A673 (cell line): ENCODE data around the gene TM9SF2. TPM values are rescaled to one million over a fixed set of nuclear protein-coding genes. Genes with fewer than 3 reads are reported as not detected.
A peak's percentile ranks its signal among the peaks of the same experiment; 100 is the strongest.

Source experiments
- BruUV-seq: library from RNA; stranded (reverse); fragments of 400-500 nt; replicated peaks from 2 replicates; lab custom pipeline; 2021; lab: Mats Ljungman, UMichigan
- CTCF ChIA-PET: fragments of 300-600 bp; sonication (Branson Sonifier 250); formaldehyde crosslinking; loops from one replicate; lab custom pipeline; 2022; ENCODE audit warnings: antibody characterized with exemption; lab: Charles Lee
- POLR2A ChIA-PET: fragments of 300-600 bp; sonication (Branson Sonifier 250); formaldehyde crosslinking; loops from one replicate; lab custom pipeline; 2022; ENCODE audit warnings: antibody characterized with exemption; ENCODE audit not compliant: low non-redundant PET; lab: Charles Lee
- DNase-seq: peaks from one replicate; pipeline ENCODE4 v3.0.0-alpha.2; 2015; ENCODE audit warnings: low spot score
- H3K27ac ChIP-seq: fragments of 200-600 bp; sonication (generic); 2 replicates; pipeline ENCODE4 v1.5.1; 2016; ENCODE audit warnings: mixed run types, low read depth, mild to moderate bottlenecking, mixed read lengths, antibody characterized with exemption, low read length; ENCODE audit not compliant: poor library complexity, severe bottlenecking
- H3K27me3 ChIP-seq: fragments of 200-600 bp; sonication (generic); replicated peaks from 2 replicates; pipeline ENCODE4 v1.6.1; 2017; ENCODE audit warnings: mixed run types, low read depth, mild to moderate bottlenecking, mixed read lengths, antibody characterized with exemption, low read length; ENCODE audit not compliant: insufficient read depth, poor library complexity
- H3K36me3 ChIP-seq: fragments of 200-600 bp; sonication (generic); 2 replicates; pipeline ENCODE4 v1.6.1; 2016; ENCODE audit warnings: mixed run types, mild to moderate bottlenecking, mixed read lengths, antibody characterized with exemption, low read length; ENCODE audit not compliant: insufficient read depth, poor library complexity, severe bottlenecking
- H3K4me1 ChIP-seq: fragments of 200-600 bp; sonication (generic); 2 replicates; pipeline ENCODE4 v1.6.1; 2017; ENCODE audit warnings: mixed run types, mild to moderate bottlenecking, mixed read lengths, antibody characterized with exemption, low read length; ENCODE audit not compliant: insufficient read depth, poor library complexity, severe bottlenecking
- H3K4me3 ChIP-seq: fragments of 200-600 bp; sonication (generic); 2 replicates; pipeline ENCODE4 v1.5.1; 2016; ENCODE audit warnings: low read depth, mixed run types, mild to moderate bottlenecking, mixed read lengths, low read length; ENCODE audit not compliant: poor library complexity, severe bottlenecking
- H3K9me3 ChIP-seq: fragments of 200-600 bp; sonication (generic); 2 replicates; pipeline ENCODE4 v1.6.1; 2016; ENCODE audit warnings: mixed run types, low read depth, mild to moderate bottlenecking, mixed read lengths, antibody characterized with exemption, low read length; ENCODE audit not compliant: poor library complexity, severe bottlenecking
- EZH2 ChIP-seq: fragments of 200-600 bp; sonication (generic); IDR thresholded peaks from 2 replicates; pipeline ENCODE4 v1.6.1; 2017; ENCODE audit warnings: borderline replicate concordance, low read depth, mild to moderate bottlenecking, mixed read lengths, antibody characterized with exemption, low read length; ENCODE audit not compliant: poor library complexity, severe bottlenecking
- intact Hi-C: fragments of 100-400 bp; cut with micrococcal nuclease; formaldehyde crosslinking; loops from one replicate; pipeline ENCODE4 v1.10.0; 2022; ENCODE audit not compliant: unreplicated experiment
- total RNA-seq: library from RNA; stranded (reverse); gene quantifications from 2 replicates; pipeline ENCODE4 v1.2.3, GENCODE V29; 2021
- TF ChIP-seq, protein P1 (sequence below): fragments of 300-800, 200-600 bp; sonication (generic); conservative IDR thresholded peaks from 2 replicates; pipeline ENCODE4 v1.5.1; 2017; ENCODE audit warnings: low read depth, mild to moderate bottlenecking, antibody characterized with exemption, low read length, moderate library complexity, mixed read lengths

TM9SF2 gene
- total RNA-seq, 1 experiment from 2014 or later: 96.3 TPM

DNA sequence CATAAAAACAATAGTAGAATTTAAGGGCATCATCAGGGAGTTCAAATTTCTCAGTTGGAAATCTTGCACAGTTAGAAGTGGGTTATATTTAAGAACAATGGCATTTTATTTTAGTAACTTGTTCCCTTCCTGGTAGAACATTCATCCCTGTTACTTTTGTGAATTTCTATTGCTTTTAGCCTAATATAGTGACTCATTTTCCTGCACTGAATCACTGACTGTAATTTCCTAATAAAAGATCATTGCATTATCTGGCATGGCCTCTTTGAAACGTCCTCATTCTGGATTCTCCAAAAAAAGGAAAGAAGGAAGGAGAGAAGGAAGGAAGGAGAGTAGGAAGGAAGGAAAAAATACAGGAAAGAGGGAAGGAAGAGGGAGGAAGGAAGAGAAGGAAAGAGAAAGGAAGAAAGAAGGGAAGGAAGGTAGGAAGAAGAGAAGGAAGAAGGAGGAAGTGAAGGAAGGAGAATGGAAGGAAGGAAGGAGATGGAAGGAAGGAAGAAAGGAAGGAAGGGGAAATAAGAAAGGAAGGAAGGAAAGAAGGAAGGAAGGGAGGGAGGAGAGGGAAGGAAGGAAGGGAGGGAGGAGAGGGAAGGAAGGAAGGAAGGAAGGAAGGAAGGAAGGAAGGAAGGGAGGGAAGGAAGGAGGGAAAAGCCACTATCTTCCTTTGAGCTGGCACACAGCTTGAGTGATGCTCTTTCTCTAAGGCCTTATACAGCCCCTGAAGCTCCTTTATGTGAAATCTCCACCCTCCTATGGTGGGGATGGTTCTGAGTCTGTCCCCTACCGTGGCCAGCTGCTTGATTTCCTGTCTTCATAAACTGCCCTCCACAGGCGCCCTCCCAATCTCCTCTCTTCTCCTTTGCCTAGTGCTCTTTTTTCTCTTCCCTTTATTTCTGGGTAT, 29.8 kb upstream of the TM9SF2 start:
- Histone ChIP-seq H3K4me3 (no peak overlapping the region), H3K27me3 (no peaks in the 10 kb centered on the region), H3K9me3 (no peaks in the 10 kb centered on the region), H3K27ac (no peak overlapping the region), H3K4me1 (no peaks in the 10 kb centered on the region), H3K36me3 (no peaks in the 10 kb centered on the region)
- intact Hi-C loops: no loop called here
- CTCF ChIA-PET: interaction anchor here (0.9 kb wide), 1 partner anchor 827 kb away, joined by 8 read pairs; no protein-coding TSS in a partner anchor
- peak; percentile 76 for DNase-seq
- no peak for TF ChIP-seq EZH2
- TF ChIP-seq, protein P1, sequence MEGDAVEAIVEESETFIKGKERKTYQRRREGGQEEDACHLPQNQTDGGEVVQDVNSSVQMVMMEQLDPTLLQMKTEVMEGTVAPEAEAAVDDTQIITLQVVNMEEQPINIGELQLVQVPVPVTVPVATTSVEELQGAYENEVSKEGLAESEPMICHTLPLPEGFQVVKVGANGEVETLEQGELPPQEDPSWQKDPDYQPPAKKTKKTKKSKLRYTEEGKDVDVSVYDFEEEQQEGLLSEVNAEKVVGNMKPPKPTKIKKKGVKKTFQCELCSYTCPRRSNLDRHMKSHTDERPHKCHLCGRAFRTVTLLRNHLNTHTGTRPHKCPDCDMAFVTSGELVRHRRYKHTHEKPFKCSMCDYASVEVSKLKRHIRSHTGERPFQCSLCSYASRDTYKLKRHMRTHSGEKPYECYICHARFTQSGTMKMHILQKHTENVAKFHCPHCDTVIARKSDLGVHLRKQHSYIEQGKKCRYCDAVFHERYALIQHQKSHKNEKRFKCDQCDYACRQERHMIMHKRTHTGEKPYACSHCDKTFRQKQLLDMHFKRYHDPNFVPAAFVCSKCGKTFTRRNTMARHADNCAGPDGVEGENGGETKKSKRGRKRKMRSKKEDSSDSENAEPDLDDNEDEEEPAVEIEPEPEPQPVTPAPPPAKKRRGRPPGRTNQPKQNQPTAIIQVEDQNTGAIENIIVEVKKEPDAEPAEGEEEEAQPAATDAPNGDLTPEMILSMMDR: no peak
- POLR2A ChIA-PET: interaction anchor here (0.7 kb wide), 1 partner anchor 13 kb away, joined by 10 read pairs; no protein-coding TSS in a partner anchor
- no TSS peak for BruUV-seq

DNA sequence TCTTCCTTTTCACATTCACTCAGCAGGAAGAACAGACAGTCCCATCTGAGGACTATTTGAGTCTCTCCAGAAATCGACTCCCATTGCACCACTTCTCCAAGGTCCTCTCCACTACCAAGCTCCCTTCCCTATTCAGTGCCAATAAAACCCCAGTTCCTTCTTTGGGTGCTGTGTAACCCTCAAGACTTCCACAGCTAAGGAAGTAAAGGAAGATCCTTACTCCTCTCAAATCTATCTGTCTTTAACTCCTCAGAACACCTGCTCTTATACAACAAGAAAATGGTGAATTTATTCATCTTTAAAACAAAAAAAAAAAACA, 29.2 kb upstream of the TM9SF2 start:
- no TSS peak for BruUV-seq
- TF ChIP-seq, protein P1: no peak
- no peak for TF ChIP-seq EZH2

DNA sequence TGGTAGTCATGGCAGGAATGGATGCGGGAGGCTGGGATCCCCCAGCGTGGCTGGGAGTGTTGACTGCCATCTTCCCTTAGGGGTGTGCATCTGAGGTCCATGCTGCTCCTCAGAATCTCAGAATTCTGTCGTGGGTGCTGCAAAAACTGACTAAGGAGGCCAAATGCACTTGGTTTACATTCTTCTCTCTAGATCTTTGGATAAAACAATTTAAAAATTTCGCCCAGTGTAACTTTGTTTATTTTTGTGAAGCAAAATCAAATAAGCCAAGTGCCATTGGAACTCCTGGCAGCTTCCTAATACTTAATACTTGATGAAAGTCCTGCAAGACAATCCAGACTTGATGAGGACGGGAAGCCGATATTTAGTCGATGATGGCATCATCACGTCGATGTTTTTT, 27.8 kb upstream of the TM9SF2 start:
- H3K9me3 ChIP-seq: no peaks in the 10 kb centered on the region
- no peaks in the 10 kb centered on the region for H3K36me3 ChIP-seq
- no peak overlapping the region for H3K27ac ChIP-seq
- ChIA-PET CTCF (no interaction called here), POLR2A (no interaction called here)
- no peak for DNase-seq
- H3K27me3 ChIP-seq: no peaks in the 10 kb centered on the region
- H3K4me3 ChIP-seq: no peak overlapping the region
- no TSS peak for BruUV-seq
- H3K4me1 ChIP-seq: no peaks in the 10 kb centered on the region
- TF ChIP-seq EZH2: no peak
- TF ChIP-seq, protein P1: no peak
- intact Hi-C loops: no loop called here

More for the DNA sequence above, 29.2 kb upstream of the TM9SF2 start:
- intact Hi-C loops: no loop called here
- DNase-seq: no peak
- no peaks in the 10 kb centered on the region for H3K4me1 ChIP-seq
- CTCF ChIA-PET: interaction anchor here (0.6 to 0.9 kb wide), 2 partner anchors 269 to 827 kb away, joined by 4 to 8 read pairs; no protein-coding TSS in a partner anchor
- no peaks in the 10 kb centered on the region for H3K27me3 ChIP-seq
- no peak overlapping the region for H3K4me3 ChIP-seq
- POLR2A ChIA-PET: interaction anchor here (0.6 to 0.7 kb wide), 2 partner anchors 12 to 514 kb away, joined by 3 to 10 read pairs; no protein-coding TSS in a partner anchor
- H3K36me3 ChIP-seq: no peaks in the 10 kb centered on the region
- no peak overlapping the region for H3K27ac ChIP-seq
- H3K9me3 ChIP-seq: no peaks in the 10 kb centered on the region
